ENCODE results near the gene TMEM156. TPM values are rescaled to one million over a fixed set of nuclear protein-coding genes. Genes with fewer than 3 reads are reported as not detected.
"Not testable (repeated sequence)": the region's sequence is repeated elsewhere in the genome, so short reads cannot be mapped to it uniquely, and the experiment has no call there.

The TMEM156 gene
- total RNA-seq, 4 donors from 2014 or later = 0.70 to 14.9 (median 0.94) TPM; not detected in 1

DNA sequence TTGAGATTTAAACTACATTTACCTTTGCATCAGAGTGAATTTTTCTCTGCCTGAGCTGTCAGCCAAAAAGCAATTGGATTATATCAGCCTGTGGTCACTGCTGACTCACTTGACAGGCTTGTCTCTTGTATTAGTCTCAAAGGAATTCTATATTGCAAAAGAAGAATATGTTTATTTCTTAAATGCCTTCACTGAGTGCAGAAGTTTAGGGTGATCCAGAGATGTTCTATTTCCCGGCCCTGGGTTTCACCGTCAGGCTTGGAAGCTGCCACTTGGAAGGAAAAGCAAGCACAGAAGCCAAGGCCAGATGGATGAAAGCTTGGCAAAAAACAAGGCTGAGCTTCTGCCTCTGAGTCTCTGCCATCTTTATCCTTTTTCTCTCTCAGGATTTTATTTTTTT lies 83.7 kb downstream of the TMEM156 start:
- TF ChIP-seq POLR2A (IDR thresholded peaks at IDR 0.05) = no peak
- no peak for TF ChIP-seq CTCF (IDR thresholded peaks at IDR 0.05)
- peak in 1 of 3 donors; percentile 57 for DNase-seq
- no peak overlapping the region for H3K4me3 ChIP-seq
- H3K9me3 ChIP-seq = no peaks in the 10 kb centered on the region
- peaks cover 0 to 16% (median 0%) of the 10 kb centered on the region in 3 donors for H3K36me3 ChIP-seq
- no peaks in the 10 kb centered on the region for H3K27me3 ChIP-seq
- peak overlapping the region in 2 of 4 donors; percentile 1 to 78 for H3K27ac ChIP-seq
- peaks cover 0 to 9% (median 0%) of the 10 kb centered on the region in 4 donors for H3K4me1 ChIP-seq

DNA sequence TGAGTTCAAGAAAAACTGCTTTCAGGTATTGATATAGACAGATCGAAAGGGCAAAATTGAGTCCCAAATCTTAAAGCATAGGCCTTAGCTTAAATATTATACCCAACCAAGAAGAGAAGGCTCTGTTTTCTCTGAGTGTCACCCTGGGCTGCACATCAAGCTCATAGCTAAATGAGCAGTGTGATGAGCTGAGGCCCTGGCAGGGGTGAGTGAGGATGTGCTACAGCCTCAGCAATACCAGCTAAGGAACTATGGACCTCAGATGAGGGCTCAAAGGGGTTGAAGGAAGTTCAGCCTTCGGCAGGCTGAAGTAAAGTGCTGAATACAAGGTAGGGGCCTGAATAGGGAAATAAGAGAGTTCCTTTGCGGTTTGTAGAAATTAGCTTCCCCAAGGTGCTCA lies 85.3 kb downstream of the TMEM156 start:
- no peaks in the 10 kb centered on the region for H3K9me3 ChIP-seq
- H3K4me1 ChIP-seq = peaks cover 0 to 9% (median 0%) of the 10 kb centered on the region in 4 donors
- TF ChIP-seq POLR2A (IDR thresholded peaks at IDR 0.05) (no peak), CTCF (IDR thresholded peaks at IDR 0.05) (no peak)
- no peak for DNase-seq
- no peaks in the 10 kb centered on the region for H3K27me3 ChIP-seq
- peak overlapping the region in 1 of 4 donors; percentile 78 for H3K27ac ChIP-seq
- H3K4me3 ChIP-seq = no peak overlapping the region
- peaks cover 0 to 22% (median 0%) of the 10 kb centered on the region in 3 donors for H3K36me3 ChIP-seq

DNA sequence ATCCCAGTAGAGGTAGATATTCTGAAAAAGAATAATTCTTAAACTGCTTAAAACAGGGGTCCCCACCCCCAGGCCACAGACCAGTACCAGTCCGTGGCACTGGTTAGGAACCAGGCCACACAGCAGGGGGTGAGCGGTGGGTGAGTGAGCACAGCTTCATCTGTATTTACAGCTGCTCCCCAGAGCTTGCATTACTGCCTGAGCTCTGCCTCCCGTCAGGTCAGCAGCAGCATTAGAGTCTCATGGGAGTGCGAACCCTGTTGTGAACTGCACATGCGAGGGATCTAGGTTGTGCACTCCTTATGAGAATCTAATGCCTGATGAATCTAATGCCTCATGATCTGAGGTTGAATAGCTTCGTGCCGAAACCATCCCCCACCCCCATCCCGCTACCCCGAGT lies 87.8 kb downstream of the TMEM156 start:
- H3K36me3 ChIP-seq = peaks cover 0 to 29% (median 0%) of the 10 kb centered on the region in 3 donors
- no peak overlapping the region for H3K4me3 ChIP-seq

GRCh38 chr4:38943343-38943742 lies 88.9 kb downstream of the TMEM156 start:
- H3K4me1 ChIP-seq = no peaks in the 10 kb centered on the region
- H3K9me3 ChIP-seq = no peaks in the 10 kb centered on the region
- H3K4me3 ChIP-seq = no peak overlapping the region
- H3K27ac ChIP-seq = peak overlapping the region in 1 of 4 donors; percentile 68
- no peaks in the 10 kb centered on the region for H3K27me3 ChIP-seq
- peaks cover 0 to 40% (median 0%) of the 10 kb centered on the region in 3 donors for H3K36me3 ChIP-seq
- DNase-seq = peak in 2 of 3 donors; percentile 31 to 69
- no peak for TF ChIP-seq CTCF (IDR thresholded peaks at IDR 0.05)
- no peak for TF ChIP-seq POLR2A (IDR thresholded peaks at IDR 0.05)

More for the DNA sequence above, 87.8 kb downstream of the TMEM156 start:
- Histone ChIP-seq H3K27ac (peak overlapping the region in 1 of 4 donors; percentile 68), H3K4me1 (no peaks in the 10 kb centered on the region), H3K27me3 (no peaks in the 10 kb centered on the region), H3K9me3 (no peaks in the 10 kb centered on the region)
- no peak for TF ChIP-seq CTCF (IDR thresholded peaks at IDR 0.05)
- TF ChIP-seq POLR2A (IDR thresholded peaks at IDR 0.05) = no peak
- DNase-seq = no peak

DNA sequence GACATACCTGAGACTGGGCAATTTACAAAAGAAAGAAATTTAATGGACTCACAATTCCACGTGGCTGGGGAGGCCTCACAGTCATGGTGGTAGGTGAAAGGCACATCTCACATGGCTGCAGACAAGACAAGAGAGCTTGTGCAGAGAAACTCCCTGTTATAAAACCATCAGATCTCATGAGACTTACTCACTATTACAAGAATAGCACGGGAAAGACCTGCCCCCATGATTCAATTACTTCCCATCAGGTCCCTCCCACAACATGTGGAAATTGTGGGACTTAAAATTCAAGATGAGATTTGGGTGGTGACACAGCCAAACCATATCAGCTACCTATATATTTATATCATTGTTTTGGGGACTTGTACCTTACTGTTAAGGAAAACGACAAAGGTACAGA lies 90.3 kb downstream of the TMEM156 start:
- H3K4me1 ChIP-seq, H3K27me3 ChIP-seq, H3K9me3 ChIP-seq, DNase-seq, H3K4me3 ChIP-seq: not testable (repeated sequence)
- H3K27ac ChIP-seq = peak overlapping the region in 1 of 4 donors; percentile 68
- H3K36me3 ChIP-seq = peaks cover 0 to 55% (median 0%) of the 10 kb centered on the region in 3 donors

DNA sequence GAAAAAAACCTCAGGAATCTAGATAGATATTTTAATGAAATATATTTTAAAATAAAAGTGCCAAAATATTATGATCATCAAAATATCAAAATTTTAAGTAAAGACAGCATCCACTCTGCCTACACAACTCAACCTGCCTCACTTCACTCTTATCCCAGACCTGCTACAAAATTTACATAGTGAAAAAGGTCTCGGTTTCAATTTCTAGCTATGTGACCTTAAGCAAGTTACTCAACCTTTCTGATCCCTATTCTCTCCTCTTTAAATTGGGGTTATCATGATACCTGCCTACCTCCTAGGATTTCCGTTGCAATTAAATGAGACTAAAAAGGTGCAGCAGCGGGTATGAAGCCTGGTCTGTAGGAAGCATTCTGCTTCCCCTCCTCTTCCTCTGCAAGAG lies 91.7 kb downstream of the TMEM156 start:
- Histone ChIP-seq H3K9me3 (no peaks in the 10 kb centered on the region), H3K4me3 (no peak overlapping the region), H3K27me3 (no peaks in the 10 kb centered on the region), H3K4me1 (no peaks in the 10 kb centered on the region), H3K36me3 (peaks cover 0 to 66% (median 0%) of the 10 kb centered on the region in 3 donors), H3K27ac (no peak overlapping the region)
- DNase-seq = no peak
- TF ChIP-seq POLR2A (IDR thresholded peaks at IDR 0.05) = no peak
- TF ChIP-seq CTCF (IDR thresholded peaks at IDR 0.05) = no peak

Data from Peyer's patch (tissue), 4 donors.